Measurements from ENCODE around the gene SLC7A10.

The SLC7A10 gene

GRCh38 chr19:33256261-33256660, 30.6 kb upstream of the SLC7A10 start:
- no peak overlapping the region for H3K27ac ChIP-seq
- DNase-seq (ENCODE audit: low read depth, low spot score) = no peak

- no peak for DNase-seq (ENCODE audit: low read depth, low spot score)
- no peak overlapping the region for H3K27ac ChIP-seq
Observed at GRCh38 chr19:33255781-33256180, 30.1 kb upstream of the SLC7A10 start.

GRCh38 chr19:33254245-33254824, 28.7 kb upstream of the SLC7A10 start:
- no peak for DNase-seq (ENCODE audit: low read depth, low spot score)
- H3K27ac ChIP-seq = no peak overlapping the region

GRCh38 chr19:33252971-33253370, 27.3 kb upstream of the SLC7A10 start:
- no peak for DNase-seq (ENCODE audit: low read depth, low spot score)

GRCh38 chr19:33252418-33252962, 26.8 kb upstream of the SLC7A10 start:
- no peak overlapping the region for H3K27ac ChIP-seq
- no peak for DNase-seq (ENCODE audit: low read depth, low spot score)

More at GRCh38 chr19:33252971-33253370, 27.3 kb upstream of the SLC7A10 start:
- no peak overlapping the region for H3K27ac ChIP-seq

- H3K27ac ChIP-seq = no peak overlapping the region
- no peak for DNase-seq (ENCODE audit: low read depth, low spot score)
Observed at GRCh38 chr19:33251526-33252090, 26.0 kb upstream of the SLC7A10 start.

- H3K27ac ChIP-seq = no peak overlapping the region
- no peak for DNase-seq (ENCODE audit: low read depth, low spot score)
Observed at GRCh38 chr19:33251076-33251475, 25.4 kb upstream of the SLC7A10 start.

GRCh38 chr19:33250500-33250899, 24.9 kb upstream of the SLC7A10 start:
- no peak for DNase-seq (ENCODE audit: low read depth, low spot score)
- H3K27ac ChIP-seq = no peak overlapping the region

- DNase-seq (ENCODE audit: low read depth, low spot score) = no peak
- H3K27ac ChIP-seq = no peak overlapping the region
Observed at GRCh38 chr19:33249740-33250366, 24.2 kb upstream of the SLC7A10 start.

- DNase-seq (ENCODE audit: low read depth, low spot score) = no peak
- no peak overlapping the region for H3K27ac ChIP-seq
Observed at GRCh38 chr19:33248954-33249613, 23.4 kb upstream of the SLC7A10 start.

GRCh38 chr19:33248553-33248953, 22.9 kb upstream of the SLC7A10 start:
- no peak for DNase-seq (ENCODE audit: low read depth, low spot score)
- H3K27ac ChIP-seq = no peak overlapping the region

GRCh38 chr19:33248104-33248503, 22.5 kb upstream of the SLC7A10 start:
- DNase-seq (ENCODE audit: low read depth, low spot score) = no peak

GRCh38 chr19:33247441-33247819, 21.8 kb upstream of the SLC7A10 start:
- H3K27ac ChIP-seq = no peak overlapping the region

More at GRCh38 chr19:33248104-33248503, 22.5 kb upstream of the SLC7A10 start:
- H3K27ac ChIP-seq = no peak overlapping the region

GRCh38 chr19:33246709-33247440, 21.2 kb upstream of the SLC7A10 start:
- DNase-seq (ENCODE audit: low read depth, low spot score) = no peak
- H3K27ac ChIP-seq = no peak overlapping the region

More at GRCh38 chr19:33247441-33247819, 21.8 kb upstream of the SLC7A10 start:
- no peak for DNase-seq (ENCODE audit: low read depth, low spot score)

- H3K27ac ChIP-seq = no peak overlapping the region
Observed at GRCh38 chr19:33245948-33246708, 20.5 kb upstream of the SLC7A10 start.

GRCh38 chr19:33242911-33243310, 17.3 kb upstream of the SLC7A10 start:
- H3K27ac ChIP-seq = no peak overlapping the region
- DNase-seq (ENCODE audit: low read depth, low spot score) = no peak

More at GRCh38 chr19:33245948-33246708, 20.5 kb upstream of the SLC7A10 start:
- no peak for DNase-seq (ENCODE audit: low read depth, low spot score)

- H3K27ac ChIP-seq = no peak overlapping the region
- DNase-seq (ENCODE audit: low read depth, low spot score) = no peak
Observed at GRCh38 chr19:33242131-33242530, 16.5 kb upstream of the SLC7A10 start.

- no peak overlapping the region for H3K27ac ChIP-seq
- DNase-seq (ENCODE audit: low read depth, low spot score) = no peak
Observed at GRCh38 chr19:33241530-33242101, 16.0 kb upstream of the SLC7A10 start.

GRCh38 chr19:33241091-33241529, 15.5 kb upstream of the SLC7A10 start:
- H3K27ac ChIP-seq = no peak overlapping the region
- no peak for DNase-seq (ENCODE audit: low read depth, low spot score)

Data from epithelial cell of prostate (primary cell).